CD4-positive, alpha-beta T cell treated with Interleukin-15 for 1 hour (primary cell): ENCODE results near the gene SLC9A9.
"Not testable (repeated sequence)": the region's sequence is repeated elsewhere in the genome, so short reads cannot be mapped to it uniquely, and the experiment has no call there.

ENCODE experiments used
- DNase-seq: peaks from one replicate; pipeline ENCODE4 v3.0.0-alpha.2; 2020

Gene SLC9A9

GRCh38 chr3:143302638-143303171, 545.6 kb downstream of the SLC9A9 start:
- no peak for DNase-seq

- DNase-seq = no peak
These were observed 547.0 kb downstream of the SLC9A9 start for GRCh38 chr3:143301031-143301901.

- DNase-seq = no peak
These were observed 549.3 kb downstream of the SLC9A9 start for GRCh38 chr3:143298886-143299535.

GRCh38 chr3:143298380-143298779, 549.9 kb downstream of the SLC9A9 start:
- DNase-seq = no peak

GRCh38 chr3:143295201-143296080, 552.8 kb downstream of the SLC9A9 start:
- no peak for DNase-seq

GRCh38 chr3:143294188-143294587, 554.1 kb downstream of the SLC9A9 start:
- DNase-seq = no peak

GRCh38 chr3:143291836-143292447, 556.3 kb downstream of the SLC9A9 start:
- DNase-seq = no peak

- DNase-seq = no peak
These were observed 559.3 kb downstream of the SLC9A9 start for GRCh38 chr3:143288944-143289343.

- no peak for DNase-seq
These were observed 560.9 kb downstream of the SLC9A9 start for GRCh38 chr3:143287403-143287802.

GRCh38 chr3:143286392-143287010, 561.8 kb downstream of the SLC9A9 start:
- DNase-seq = no peak

GRCh38 chr3:143283432-143284128, 564.7 kb downstream of the SLC9A9 start:
- no peak for DNase-seq

GRCh38 chr3:143280984-143281383, 567.3 kb downstream of the SLC9A9 start:
- no peak for DNase-seq

GRCh38 chr3:143279567-143279966, 568.7 kb downstream of the SLC9A9 start:
- DNase-seq = not testable (repeated sequence)

GRCh38 chr3:143278721-143279120, 569.5 kb downstream of the SLC9A9 start:
- no peak for DNase-seq

GRCh38 chr3:143277531-143277930, 570.7 kb downstream of the SLC9A9 start:
- no peak for DNase-seq

- no peak for DNase-seq
These were observed 571.7 kb downstream of the SLC9A9 start for GRCh38 chr3:143276592-143276991.

- no peak for DNase-seq
These were observed 574.1 kb downstream of the SLC9A9 start for GRCh38 chr3:143273975-143274690.

GRCh38 chr3:143271136-143271535, 577.1 kb downstream of the SLC9A9 start:
- no peak for DNase-seq

GRCh38 chr3:143269741-143270140, 578.5 kb downstream of the SLC9A9 start:
- DNase-seq = no peak

GRCh38 chr3:143267989-143268388, 580.3 kb downstream of the SLC9A9 start:
- no peak for DNase-seq

GRCh38 chr3:143266927-143267326, 581.3 kb downstream of the SLC9A9 start:
- no peak for DNase-seq
